Kidney epithelial cell (primary cell): ENCODE data around the gene GRK3. TPM values are rescaled to one million over a fixed set of nuclear protein-coding genes. Genes with fewer than 3 reads are reported as not detected.
"Not testable (repeated sequence)": the region's sequence is repeated elsewhere in the genome, so short reads cannot be mapped to it uniquely, and the experiment has no call there.

ENCODE experiments used
- DNase-seq: peaks from one replicate; pipeline ENCODE4 v3.0.0-alpha.2; 2010; ENCODE audit warnings: low read depth
- H3K27me3 ChIP-seq: 2 replicates; pipeline ENCODE4 v1.6.0; 2011; ENCODE audit warnings: low read length; ENCODE audit not compliant: control insufficient read depth, insufficient read depth
- H3K36me3 ChIP-seq: 2 replicates; pipeline ENCODE4 v1.5.1; 2011; ENCODE audit warnings: low read length; ENCODE audit not compliant: control insufficient read depth, insufficient read depth
- H3K4me3 ChIP-seq: 2 replicates; pipeline ENCODE4 v1.5.1; 2011; ENCODE audit warnings: low read depth, mild to moderate bottlenecking, control low read depth, low read length
- CTCF ChIP-seq: IDR thresholded peaks from 2 replicates; pipeline ENCODE4 v1.5.1; 2011; ENCODE audit warnings: mild to moderate bottlenecking, moderate library complexity, low read length, control low read depth, inconsistent platforms; ENCODE audit not compliant: insufficient read depth, poor library complexity, severe bottlenecking
- total RNA-seq: library from RNA; depleted of rRNA; stranded (reverse); fragments of >200 nt; gene quantifications from 2 replicates; pipeline ENCODE4 v1.2.3, GENCODE V29; 2015

GRK3 gene
- total RNA-seq, 1 donor from 2014 or later = 5.8 TPM

DNA sequence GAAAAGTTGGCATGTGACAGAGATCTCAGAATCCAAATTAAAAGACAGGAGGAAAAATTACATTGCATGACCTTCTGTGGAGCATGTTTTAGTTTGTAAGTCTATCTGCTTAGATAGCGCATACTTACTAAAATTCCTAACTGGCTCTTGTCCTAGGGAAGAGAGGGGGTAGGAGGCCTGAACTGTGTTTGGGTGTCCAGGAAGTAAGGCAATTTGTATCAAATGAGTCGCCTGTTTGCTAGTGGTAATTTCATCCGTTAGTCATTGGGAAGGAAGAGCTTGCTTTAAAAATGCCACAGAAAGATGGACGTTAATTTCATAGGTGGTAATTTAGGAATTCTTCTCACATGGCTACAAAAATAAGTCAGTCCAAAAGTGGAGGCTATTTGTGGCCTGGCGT, 18.5 kb downstream of the GRK3 start:
- Histone ChIP-seq H3K4me3 (no peak overlapping the region), H3K36me3 (no peaks in the 10 kb centered on the region), H3K27me3 (no peaks in the 10 kb centered on the region)
- no peak for TF ChIP-seq CTCF
- DNase-seq = no peak

- not testable (repeated sequence) for DNase-seq, H3K27me3 ChIP-seq, H3K4me3 ChIP-seq, H3K36me3 ChIP-seq
Observed at GRCh38 chr22:25584993-25585392, 20.5 kb downstream of the GRK3 start.

GRCh38 chr22:25589664-25590063, 25.2 kb downstream of the GRK3 start:
- not testable (repeated sequence) for H3K27me3 ChIP-seq, H3K4me3 ChIP-seq, DNase-seq, H3K36me3 ChIP-seq

GRCh38 chr22:25593323-25593722, 28.8 kb downstream of the GRK3 start:
- DNase-seq, H3K4me3 ChIP-seq, H3K36me3 ChIP-seq, H3K27me3 ChIP-seq: not testable (repeated sequence)

DNA sequence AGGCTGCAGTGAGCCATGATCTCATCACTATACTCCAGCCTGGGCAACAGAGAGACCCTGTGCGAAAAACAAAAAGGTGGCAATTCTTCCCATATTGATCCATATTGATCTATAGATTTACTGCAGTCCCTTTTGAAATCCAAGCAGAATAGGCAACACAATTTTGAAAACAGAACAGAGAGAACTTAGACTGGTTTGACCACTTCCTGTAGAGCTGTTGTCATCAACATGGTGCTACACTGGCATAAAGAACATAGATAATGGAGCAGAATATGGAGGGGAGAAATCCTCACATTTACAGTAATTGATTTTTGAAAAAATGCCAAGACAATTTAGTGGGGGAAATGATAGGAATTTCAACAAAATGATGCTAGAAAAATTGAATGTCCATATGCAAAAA, 34.1 kb downstream of the GRK3 start:
- Histone ChIP-seq H3K4me3 (no peak overlapping the region), H3K36me3 (no peaks in the 10 kb centered on the region), H3K27me3 (no peaks in the 10 kb centered on the region)
- DNase-seq = no peak
- no peak for TF ChIP-seq CTCF

GRCh38 chr22:25602445-25602844, 38.0 kb downstream of the GRK3 start:
- TF ChIP-seq CTCF = no peak
- H3K27me3 ChIP-seq = no peaks in the 10 kb centered on the region

GRCh38 chr22:25602916-25603315, 38.4 kb downstream of the GRK3 start:
- Histone ChIP-seq H3K27me3 (no peaks in the 10 kb centered on the region), H3K36me3 (no peaks in the 10 kb centered on the region), H3K4me3 (no peak overlapping the region)
- DNase-seq = no peak
- no peak for TF ChIP-seq CTCF

More at GRCh38 chr22:25602445-25602844, 38.0 kb downstream of the GRK3 start:
- Histone ChIP-seq H3K4me3 (no peak overlapping the region), H3K36me3 (no peaks in the 10 kb centered on the region)
- no peak for DNase-seq

GRCh38 chr22:25605146-25605545, 40.7 kb downstream of the GRK3 start:
- not testable (repeated sequence) for H3K36me3 ChIP-seq, DNase-seq, H3K4me3 ChIP-seq, H3K27me3 ChIP-seq

GRCh38 chr22:25605565-25605964, 41.1 kb downstream of the GRK3 start:
- not testable (repeated sequence) for H3K4me3 ChIP-seq, H3K27me3 ChIP-seq, DNase-seq, H3K36me3 ChIP-seq

GRCh38 chr22:25611284-25611683, 46.8 kb downstream of the GRK3 start:
- not testable (repeated sequence) for DNase-seq, H3K36me3 ChIP-seq, H3K27me3 ChIP-seq, H3K4me3 ChIP-seq

GRCh38 chr22:25613131-25613530, 48.7 kb downstream of the GRK3 start:
- not testable (repeated sequence) for H3K4me3 ChIP-seq, H3K27me3 ChIP-seq, H3K36me3 ChIP-seq, DNase-seq
